ENCODE results near the gene HEXIM2. TPM values are rescaled to one million over a fixed set of nuclear protein-coding genes. Genes with fewer than 3 reads are reported as not detected.

Gene HEXIM2
- total and polyA plus RNA-seq, 2 of the 13 experiments (the other 11 are each of a cell fraction or from before 2014, with no cell fraction given), result 27.1 to 32.4 TPM

GRCh38 chr17:45197555-45198334, 36.1 kb downstream of the HEXIM2 start (continued):
- TF ChIP-seq ZNF318 (CRISPR knock-in tag; IDR thresholded peaks at IDR 0.05) (peak; percentile 86), GMEB2 (CRISPR knock-in tag; IDR thresholded peaks at IDR 0.05; ENCODE audit: low read depth) (peak; percentile 39; the same call in 1 of the 2 replicates), CBX5 (CRISPR knock-in tag; IDR thresholded peaks at IDR 0.05; ENCODE audit: borderline replicate concordance) (peak; percentile 96; the same call in 1 of the 2 replicates), SRSF9 (IDR thresholded peaks at IDR 0.05; ENCODE audit: borderline replicate concordance, insufficient read depth, low read depth, low read length, poor library complexity, severe bottlenecking) (no peak), RFX5 (IDR thresholded peaks at IDR 0.05; ENCODE audit: low read depth, low read length) (peak; percentile 55; the same call in 1 of the 2 replicates), TGIF2 (CRISPR knock-in tag; IDR thresholded peaks at IDR 0.05) (0 out of 2 replicates have a peak, but pooled peaks have one; percentile 16), MXD1 (CRISPR knock-in tag; IDR thresholded peaks at IDR 0.05) (no peak), CCDC6 (CRISPR knock-in tag; IDR thresholded peaks at IDR 0.05) (peak; percentile 85; the same call in 1 of the 2 replicates), ZNF652 (CRISPR knock-in tag; IDR thresholded peaks at IDR 0.05; ENCODE audit: borderline replicate concordance, low read depth) (peak; percentile 88), RBFOX2 (IDR thresholded peaks at IDR 0.05; ENCODE audit: low read depth, low read length) (no peak), ZEB1 (IDR thresholded peaks at IDR 0.05; ENCODE audit: insufficient replicate concordance, low read depth) (peak; percentile 62), SNRNP70 (IDR thresholded peaks at IDR 0.05; ENCODE audit: low read depth, low read length) (no peak), NBN (conservative IDR thresholded peaks at IDR 0.05) (no peak), BHLHE40 (IDR thresholded peaks at IDR 0.05; ENCODE audit: low read length) (peak; percentile 49; the same call in 1 of the 2 replicates), THYN1 (CRISPR knock-in tag; IDR thresholded peaks at IDR 0.05; ENCODE audit: borderline replicate concordance, low read depth) (no peak), ZNF335 (CRISPR knock-in tag; IDR thresholded peaks at IDR 0.05) (no peak; the same call in 1 of the 2 replicates), WIZ (CRISPR knock-in tag; IDR thresholded peaks at IDR 0.05) (no peak; the same call in 1 of the 2 replicates), ZNF772 (CRISPR knock-in tag; IDR thresholded peaks at IDR 0.05) (peak; percentile 97; the same call in 1 of the 2 replicates), SRY (CRISPR knock-in tag; IDR thresholded peaks at IDR 0.05) (peak; percentile 64; the same call in 1 of the 2 replicates)
